HepG2 (cell line): Measurements from ENCODE around the gene CXorf65. TPM values are rescaled to one million over a fixed set of nuclear protein-coding genes. Genes with fewer than 3 reads are reported as not detected.

ENCODE experiments used
- ATAC-seq: fragments of 200-7000 bp; cut with Tn5 transposase; 3 replicates; pipeline ENCODE4 v1.9.1; 2020; ENCODE audit warnings: mild to moderate bottlenecking, moderate library complexity
- BruUV-seq: library from RNA; stranded (reverse); fragments of 400-500 nt; replicated peaks from 2 replicates; lab custom pipeline; 2021; lab: Mats Ljungman, UMichigan
- CTCF ChIA-PET: fragments of 300-600 bp; formaldehyde crosslinking; extraction: SDS; loops from one replicate; lab custom pipeline; 2021; ENCODE audit warnings: low total read pairs, inconsistent platforms, low intra/inter-chr PET ratio; lab: Yijun Ruan, JAX
- POLR2A ChIA-PET: fragments of 350-600 bp; sonication (Branson Sonifier 250); formaldehyde crosslinking; loops from one replicate; lab custom pipeline; 2020; ENCODE audit warnings: antibody characterized with exemption, inconsistent platforms; lab: Yijun Ruan, JAX
- DNase-seq: peaks from one replicate; pipeline ENCODE4 v3.0.0-alpha.2; 2015; ENCODE audit warnings: low spot score
- FAIRE-seq: peaks from 3 replicates; lab custom pipeline; 2011; peaks lifted over from hg19 to GRCh38; lab: Jason Lieb, UNC
- H2AFZ ChIP-seq: one replicate; pipeline ENCODE4 v1.6.1; 2011; ENCODE audit warnings: low read length, inconsistent platforms
- H3K27ac ChIP-seq: fragments of 300-600 bp; 3 replicates; pipeline ENCODE4 v1.8.0; 2011; ENCODE audit warnings: mixed run types, mild to moderate bottlenecking, mixed read lengths, low read length, inconsistent platforms; ENCODE audit not compliant: insufficient read depth; ENCODE audit errors: extremely low read length
- H3K27me3 ChIP-seq, 2 experiments: fragments of 200-600 bp in 1 of 2; 2 replicates in 1 of 2; 3 replicates in 1 of 2; pipeline versions ENCODE4 v1.6.0 to v1.8.0; 2011; ENCODE audit warnings: low read length in 2 of 2, mild to moderate bottlenecking in 2 of 2, moderate library complexity in 2 of 2, inconsistent platforms in 1 of 2; ENCODE audit not compliant: insufficient read depth in 2 of 2, control insufficient read depth in 1 of 2
- H3K36me3 ChIP-seq, 2 experiments: fragments of 200-600 bp in 1 of 2; replicated peaks in 1 of 2; 2 replicates in 1 of 2; 3 replicates in 1 of 2; pipeline versions ENCODE4 v1.5.1 to v1.8.0; 2011; ENCODE audit warnings: low read length in 2 of 2, inconsistent platforms in 1 of 2; ENCODE audit not compliant: insufficient read depth in 2 of 2, control insufficient read depth in 1 of 2
- H3K4me1 ChIP-seq: 2 replicates; pipeline ENCODE4 v1.5.1; 2012; ENCODE audit warnings: low read length, inconsistent platforms; ENCODE audit not compliant: insufficient read depth
- H3K4me2 ChIP-seq: 2 replicates; pipeline ENCODE4 v1.6.0; 2011; ENCODE audit warnings: low read depth, low read length, inconsistent platforms
- H3K4me3 ChIP-seq, 3 experiments: fragments of 200-600 bp in 1 of 3; sonication (generic), shearing (Covaris generic) in 1 of 3; replicated peaks in 1 of 3; 2 replicates each; pipeline ENCODE4 v1.5.1; 2011 to 2016; ENCODE audit warnings: low read length in 3 of 3, inconsistent platforms in 2 of 3, low read depth in 2 of 3, mild to moderate bottlenecking in 2 of 3, control low read depth in 1 of 3, mixed read lengths in 1 of 3; ENCODE audit not compliant: insufficient read depth in 1 of 3
- H3K79me2 ChIP-seq: one replicate; pipeline ENCODE4 v1.6.1; 2011; ENCODE audit warnings: low read length, inconsistent platforms; ENCODE audit not compliant: insufficient read depth
- H3K9ac ChIP-seq: 2 replicates; pipeline ENCODE4 v1.6.0; 2011; ENCODE audit warnings: mild to moderate bottlenecking, low read depth, low read length, inconsistent platforms; ENCODE audit not compliant: insufficient read depth
- H3K9me3 ChIP-seq: 2 replicates; pipeline ENCODE4 v1.5.1; 2012; ENCODE audit warnings: mild to moderate bottlenecking, low read length
- H4K20me1 ChIP-seq: 2 replicates; pipeline ENCODE4 v1.6.0; 2011; ENCODE audit warnings: inconsistent platforms, mild to moderate bottlenecking, low read length, moderate library complexity; ENCODE audit not compliant: insufficient read depth
- FOXC1 ChIP-seq: sonication (generic); formaldehyde crosslinking; IDR thresholded peaks from 2 replicates; pipeline ENCODE4 v1.8.0; 2022; ENCODE audit warnings: mild to moderate bottlenecking, missing genetic modification reagents, borderline replicate concordance
- GABPA ChIP-seq, 2 experiments: IDR thresholded peaks; 2 replicates each; pipeline ENCODE4 v1.6.1; 2011 to 2016; ENCODE audit warnings: low read depth in 2 of 2, low read length in 1 of 2, missing biosample characterization in 1 of 2, missing genetic modification characterization in 1 of 2
- HCFC1 ChIP-seq: fragments of 150-350 bp; IDR thresholded peaks from 2 replicates; pipeline ENCODE4 v1.6.1; 2014; ENCODE audit warnings: low read depth, low read length
- MTA3 ChIP-seq: sonication (generic); formaldehyde crosslinking; IDR thresholded peaks from 2 replicates; pipeline ENCODE4 v1.4.0; 2020; ENCODE audit warnings: missing genetic modification reagents
- PLRG1 ChIP-seq: fragments of 450-650 bp; conservative IDR thresholded peaks from 2 replicates; pipeline ENCODE4 v1.6.1; 2016
- RAD21 ChIP-seq: fragments of 450-650 bp; formaldehyde crosslinking; IDR thresholded peaks from 2 replicates; pipeline ENCODE4 v1.5.0; 2020; ENCODE audit warnings: mild to moderate bottlenecking
- ZFP36 ChIP-seq: fragments of 150-350 bp; IDR thresholded peaks from 2 replicates; pipeline ENCODE4 v1.6.1; 2018; ENCODE audit warnings: borderline replicate concordance, low read length, low read depth; ENCODE audit not compliant: partially characterized antibody
- ZFP36L1 ChIP-seq: sonication (generic); formaldehyde crosslinking; IDR thresholded peaks from 2 replicates; pipeline ENCODE4 v1.8.0; 2022; ENCODE audit warnings: mild to moderate bottlenecking, missing genetic modification reagents, moderate library complexity
- ZKSCAN5 ChIP-seq: sonication (generic); formaldehyde crosslinking; IDR thresholded peaks from 2 replicates; pipeline ENCODE4 v1.5.1; 2020; ENCODE audit warnings: mild to moderate bottlenecking, missing genetic modification reagents
- ZNF343 ChIP-seq: sonication (generic); formaldehyde crosslinking; IDR thresholded peaks from 2 replicates; pipeline ENCODE4 v1.4.0; 2020; ENCODE audit warnings: mild to moderate bottlenecking, missing genetic modification reagents
- ZNF543 ChIP-seq: sonication (generic); formaldehyde crosslinking; IDR thresholded peaks from 2 replicates; pipeline ENCODE4 v1.4.0; 2020; ENCODE audit warnings: mild to moderate bottlenecking, missing genetic modification reagents
- WGBS: methylation state at CpG from one replicate; pipeline ENCODE4 v1.1.6; 2017; ENCODE audit warnings: low lambda C conversion rate; 5-methylcytosine and 5-hydroxymethylcytosine counted together
- in situ Hi-C: cut with HindIII; loops from 2 replicates; pipeline ENCODE4 v1.10.0; 2017; ENCODE audit warnings: low pct_unique_long_range_greater_than_20kb; ENCODE audit not compliant: extremely low pct_ligation_motif_present
- intact Hi-C: fragments of 100-400 bp; cut with micrococcal nuclease; formaldehyde crosslinking; loops from one replicate; pipeline ENCODE4 v1.10.0; 2022; ENCODE audit not compliant: unreplicated experiment
- polyA plus RNA-seq, 8 experiments: library from polyadenylated mRNA; depleted of rRNA in 3 of 8; stranded (reverse) in 7 of 8; unstranded in 1 of 8; fragments of >200 nt; fragmentation: Illumina TruSeq in 4 of 8; extraction: Trizol in 4 of 8; gene quantifications; 2 replicates each; pipeline versions ENCODE4 v1.2.1 to v1.2.3, GENCODE V29; 2011 to 2016; ENCODE audit warnings: low read depth in 4 of 8, missing spikeins in 1 of 8, mixed read lengths in 1 of 8; ENCODE audit not compliant: insufficient read depth in 1 of 8
- total RNA-seq, 5 experiments: library from RNA; depleted of rRNA; stranded (reverse); fragments of >200 nt; fragmentation: Illumina TruSeq; extraction: Trizol; gene quantifications; 2 replicates each; pipeline ENCODE4 v1.2.3, GENCODE V29; 2016; ENCODE audit warnings: low read depth in 1 of 5
- TF ChIP-seq, protein P1 (sequence below): fragments of 450-650 bp; IDR thresholded peaks from 2 replicates; pipeline ENCODE4 v1.6.1; 2016
- TF ChIP-seq, protein P2 (sequence below): IDR thresholded peaks from 2 replicates; pipeline ENCODE4 v1.6.1; 2016; ENCODE audit warnings: missing compliant biosample characterization, missing genetic modification reagents, borderline replicate concordance
- TF ChIP-seq, protein P3 (sequence below): sonication (generic); formaldehyde crosslinking; IDR thresholded peaks from 2 replicates; pipeline ENCODE4 v1.4.0; 2020; ENCODE audit warnings: mild to moderate bottlenecking, missing genetic modification reagents

The CXorf65 gene
- total and polyA plus RNA-seq, 2 of the 13 experiments (the other 11 are each of a cell fraction or from before 2014, with no cell fraction given): not detected

DNA sequence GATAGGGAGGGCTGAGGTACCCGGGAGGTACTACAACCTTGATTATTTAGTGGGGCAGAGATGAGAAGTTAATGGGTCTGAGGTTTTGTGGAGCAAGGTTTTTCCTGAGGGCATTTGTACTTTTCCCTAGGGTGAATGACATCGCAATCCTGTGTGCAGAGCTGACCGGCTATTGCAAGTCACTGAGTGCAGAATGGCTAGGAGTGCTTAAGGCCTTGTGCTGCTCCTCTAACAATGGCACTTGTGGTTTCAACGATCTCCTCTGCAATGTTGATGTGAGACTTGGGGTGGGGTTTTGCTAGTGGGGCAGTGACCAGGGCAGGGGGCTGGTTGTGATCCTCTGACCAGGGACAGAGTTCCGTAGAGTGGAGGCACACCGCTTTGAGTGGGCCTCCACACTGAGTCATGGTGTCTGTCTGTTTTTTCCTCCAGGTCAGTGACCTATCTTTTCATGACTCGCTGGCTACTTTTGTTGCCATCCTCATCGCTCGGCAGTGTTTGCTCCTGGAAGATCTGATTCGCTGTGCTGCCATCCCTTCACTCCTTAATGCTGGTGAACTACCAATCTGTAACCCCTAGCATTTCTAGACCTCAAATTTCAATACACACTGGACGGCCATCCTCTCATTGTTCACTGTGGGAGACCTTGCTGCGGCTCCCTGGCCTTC is 21.8 kb upstream of the CXorf65 start:
- H3K27ac ChIP-seq: no peak overlapping the region
- POLR2A ChIA-PET: interaction anchor here (1.0 kb wide), 1 partner anchor 10 kb away, joined by 3 read pairs; the partner anchor contains the start of gene MED12
- peaks cover 7% of the 10 kb centered on the region; the same call in 1 of the 2 replicates for H3K4me1 ChIP-seq
- FAIRE-seq: no peak
- in situ Hi-C loops (no loop called here), intact Hi-C loops (no loop called here)
- no peak for ATAC-seq
- H3K4me3 ChIP-seq: no peak overlapping the region
- BruUV-seq: no TSS peak
- CTCF ChIA-PET: interaction anchor here (1.3 to 1.8 kb wide), 3 partner anchors 30 to 158 kb away, joined by 6 to 13 read pairs (median 9); no protein-coding TSS in a partner anchor
- H3K79me2 ChIP-seq: no peaks in the 10 kb centered on the region
- no peak overlapping the region for H2AFZ ChIP-seq
- H3K27me3 ChIP-seq: no peaks in the 10 kb centered on the region
- peaks cover 14 to 49% of the 10 kb centered on the region in 2 experiments; a peak in 4 of 5 replicates for H3K36me3 ChIP-seq
- no peaks in the 10 kb centered on the region for H4K20me1 ChIP-seq
- TF ChIP-seq HCFC1: no peak
- TF ChIP-seq FOXC1 (CRISPR knock-in tag): no peak
- TF ChIP-seq PLRG1: no peak
- TF ChIP-seq MTA3 (CRISPR knock-in tag): no peak
- no peak for TF ChIP-seq GABPA (IDR thresholded peaks at IDR 0.05; ENCODE audit: low read depth, low read length)
- no peak for TF ChIP-seq GABPA (CRISPR knock-in tag; IDR thresholded peaks at IDR 0.05; ENCODE audit: low read depth)
- TF ChIP-seq, protein P1, sequence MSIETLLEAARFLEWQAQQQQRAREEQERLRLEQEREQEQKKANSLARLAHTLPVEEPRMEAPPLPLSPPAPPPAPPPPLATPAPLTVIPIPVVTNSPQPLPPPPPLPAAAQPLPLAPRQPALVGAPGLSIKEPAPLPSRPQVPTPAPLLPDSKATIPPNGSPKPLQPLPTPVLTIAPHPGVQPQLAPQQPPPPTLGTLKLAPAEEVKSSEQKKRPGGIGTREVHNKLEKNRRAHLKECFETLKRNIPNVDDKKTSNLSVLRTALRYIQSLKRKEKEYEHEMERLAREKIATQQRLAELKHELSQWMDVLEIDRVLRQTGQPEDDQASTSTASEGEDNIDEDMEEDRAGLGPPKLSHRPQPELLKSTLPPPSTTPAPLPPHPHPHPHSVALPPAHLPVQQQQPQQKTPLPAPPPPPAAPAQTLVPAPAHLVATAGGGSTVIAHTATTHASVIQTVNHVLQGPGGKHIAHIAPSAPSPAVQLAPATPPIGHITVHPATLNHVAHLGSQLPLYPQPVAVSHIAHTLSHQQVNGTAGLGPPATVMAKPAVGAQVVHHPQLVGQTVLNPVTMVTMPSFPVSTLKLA: no peak
- no peak for TF ChIP-seq RAD21 (CRISPR knock-in tag)
- no peak for TF ChIP-seq ZNF543
- TF ChIP-seq ZNF343 (CRISPR knock-in tag): no peak
- TF ChIP-seq ZFP36: no peak
- TF ChIP-seq ZFP36L1 (CRISPR knock-in tag): no peak
- TF ChIP-seq ZKSCAN5: no peak
- TF ChIP-seq, protein P2, sequence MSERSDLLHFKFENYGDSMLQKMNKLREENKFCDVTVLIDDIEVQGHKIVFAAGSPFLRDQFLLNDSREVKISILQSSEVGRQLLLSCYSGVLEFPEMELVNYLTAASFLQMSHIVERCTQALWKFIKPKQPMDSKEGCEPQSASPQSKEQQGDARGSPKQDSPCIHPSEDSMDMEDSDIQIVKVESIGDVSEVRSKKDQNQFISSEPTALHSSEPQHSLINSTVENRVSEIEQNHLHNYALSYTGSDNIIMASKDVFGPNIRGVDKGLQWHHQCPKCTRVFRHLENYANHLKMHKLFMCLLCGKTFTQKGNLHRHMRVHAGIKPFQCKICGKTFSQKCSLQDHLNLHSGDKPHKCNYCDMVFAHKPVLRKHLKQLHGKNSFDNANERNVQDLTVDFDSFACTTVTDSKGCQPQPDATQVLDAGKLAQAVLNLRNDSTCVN (CRISPR knock-in tag): no peak
- TF ChIP-seq, protein P3, sequence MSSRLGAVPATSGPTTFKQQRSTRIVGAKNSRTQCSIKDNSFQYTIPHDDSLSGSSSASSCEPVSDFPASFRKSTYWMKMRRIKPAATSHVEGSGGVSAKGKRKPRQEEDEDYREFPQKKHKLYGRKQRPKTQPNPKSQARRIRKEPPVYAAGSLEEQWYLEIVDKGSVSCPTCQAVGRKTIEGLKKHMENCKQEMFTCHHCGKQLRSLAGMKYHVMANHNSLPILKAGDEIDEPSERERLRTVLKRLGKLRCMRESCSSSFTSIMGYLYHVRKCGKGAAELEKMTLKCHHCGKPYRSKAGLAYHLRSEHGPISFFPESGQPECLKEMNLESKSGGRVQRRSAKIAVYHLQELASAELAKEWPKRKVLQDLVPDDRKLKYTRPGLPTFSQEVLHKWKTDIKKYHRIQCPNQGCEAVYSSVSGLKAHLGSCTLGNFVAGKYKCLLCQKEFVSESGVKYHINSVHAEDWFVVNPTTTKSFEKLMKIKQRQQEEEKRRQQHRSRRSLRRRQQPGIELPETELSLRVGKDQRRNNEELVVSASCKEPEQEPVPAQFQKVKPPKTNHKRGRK (CRISPR knock-in tag): no peak
- no peaks in the 10 kb centered on the region for H3K9me3 ChIP-seq
- WGBS: 80% methylated on average over 5 of the region's 12 CpGs
- no peak for DNase-seq
- no peak overlapping the region for H3K9ac ChIP-seq
- H3K4me2 ChIP-seq: no peak overlapping the region
